SHP77 (cell line): ENCODE measurements around the gene SUSD4.
"Not testable (repeated sequence)": the region's sequence is repeated elsewhere in the genome, so short reads cannot be mapped to it uniquely, and the experiment has no call there.

Experiments
- DNase-seq, 2 experiments: peaks; one replicate each; lab custom pipeline; 2025; lab: John Stamatoyannopoulos, UW

SUSD4 gene

GRCh38 chr1:223363856-223364684, at the start of gene SUSD4:
Gene SUSD4 (minus strand): TSS chr1:223364176. CDS start chr1:223363425, 751 bp downstream.
- DNase-seq = peak; percentile 54 to 69

GRCh38 chr1:223413216-223413615, 49.2 kb upstream of the SUSD4 start:
- no peak for DNase-seq

GRCh38 chr1:223411710-223412109, 47.7 kb upstream of the SUSD4 start:
- no peak for DNase-seq

GRCh38 chr1:223411309-223411708, 47.3 kb upstream of the SUSD4 start:
- DNase-seq = no peak

- DNase-seq = no peak
These were observed 46.1 kb upstream of the SUSD4 start for GRCh38 chr1:223410036-223410435.

- DNase-seq = no peak
These were observed 41.5 kb upstream of the SUSD4 start for GRCh38 chr1:223405507-223405906.

GRCh38 chr1:223403184-223403815, 39.3 kb upstream of the SUSD4 start:
- peak in 1 of 2 experiments; percentile 1 for DNase-seq

GRCh38 chr1:223402790-223403142, 38.8 kb upstream of the SUSD4 start:
- DNase-seq = no peak

- no peak for DNase-seq
These were observed 38.2 kb upstream of the SUSD4 start for GRCh38 chr1:223401873-223402789.

GRCh38 chr1:223399393-223399792, 35.4 kb upstream of the SUSD4 start:
- not testable (repeated sequence) for DNase-seq

- DNase-seq = no peak
These were observed 30.7 kb upstream of the SUSD4 start for GRCh38 chr1:223394706-223395105.

- DNase-seq = no peak
These were observed 30.3 kb upstream of the SUSD4 start for GRCh38 chr1:223394242-223394641.

GRCh38 chr1:223393275-223394214, 29.6 kb upstream of the SUSD4 start, which contains the start of gene CCDC185:
Gene CCDC185 (plus strand): TSS chr1:223393415. CDS start chr1:223393476, 61 bp downstream.
- DNase-seq = no peak

GRCh38 chr1:223390618-223391017, 26.6 kb upstream of the SUSD4 start:
- no peak for DNase-seq

GRCh38 chr1:223386013-223386412, 22.0 kb upstream of the SUSD4 start:
- no peak for DNase-seq

- DNase-seq = no peak
These were observed 14.8 kb upstream of the SUSD4 start for GRCh38 chr1:223378754-223379153.

- no peak for DNase-seq
These were observed 10.2 kb upstream of the SUSD4 start for GRCh38 chr1:223374064-223374610.

- no peak for DNase-seq
These were observed 858 bp upstream of the SUSD4 start for GRCh38 chr1:223364685-223365382.

- peak; percentile 4 to 7 for DNase-seq
These were observed 720 bp downstream of the SUSD4 start for GRCh38 chr1:223363057-223363855.
